Activated T-helper 2 cell treated with anti-CD3 and anti-CD28 coated beads, Interferon-gamma antibody, Interleukin-2, Interleukin-4, amounts not matched to agents 10 μg/mL and 5 μg/mL and 100 μg/mL, durations not matched to agents 14 hours and 24 hours and 36 hours (primary cell): Measurements from ENCODE around the gene PPAT. TPM values are rescaled to one million over a fixed set of nuclear protein-coding genes. Genes with fewer than 3 reads are reported as not detected.
"Not testable (repeated sequence)": the region's sequence is repeated elsewhere in the genome, so short reads cannot be mapped to it uniquely, and the experiment has no call there.

Experiments
- DNase-seq: peaks from one replicate; pipeline ENCODE4 v3.0.0; 2021; ENCODE audit warnings: low spot score
- H3K27ac Mint-ChIP-seq: one replicate; pipeline ENCODE4 v1.8.0; 2021; ENCODE audit warnings: mixed read lengths
- H3K27me3 Mint-ChIP-seq: one replicate; pipeline ENCODE4 v1.8.0; 2021; ENCODE audit warnings: low read depth, mixed read lengths
- H3K36me3 Mint-ChIP-seq: one replicate; pipeline ENCODE4 v1.8.0; 2021; ENCODE audit warnings: low read depth, mixed read lengths
- H3K4me1 Mint-ChIP-seq: one replicate; pipeline ENCODE4 v1.8.0; 2021; ENCODE audit warnings: low read depth, mixed read lengths
- H3K4me3 Mint-ChIP-seq: one replicate; pipeline ENCODE4 v1.8.0; 2021; ENCODE audit warnings: low read depth, mild to moderate bottlenecking, moderate library complexity, mixed read lengths
- H3K9me3 Mint-ChIP-seq: one replicate; pipeline ENCODE4 v1.8.0; 2021; ENCODE audit warnings: mixed read lengths
- intact Hi-C: fragments of 100-400 bp; cut with micrococcal nuclease; formaldehyde crosslinking; loops from one replicate; pipeline ENCODE4 v1.15.1; 2023
- total RNA-seq: library from RNA; stranded (reverse); gene quantifications from 2 replicates; pipeline ENCODE4 v1.2.3, GENCODE V29; 2022

The PPAT gene
- total RNA-seq, 1 donor from 2014 or later: 43.4 TPM

GRCh38 chr4:56463711-56464110 lies 28.3 kb upstream of the PPAT start:
- Mint-ChIP-seq H3K4me3 (no peak overlapping the region), H3K36me3 (peaks cover 70% of the 10 kb centered on the region), H3K4me1 (peaks cover 32% of the 10 kb centered on the region), H3K27ac (no peak overlapping the region), H3K27me3 (no peaks in the 10 kb centered on the region), H3K9me3 (no peaks in the 10 kb centered on the region)
- intact Hi-C loops: loop anchor here (10.0 kb wide), 1 partner anchor 191 kb away; no protein-coding TSS in a partner anchor
- DNase-seq: no peak

GRCh38 chr4:56462157-56462556 lies 26.7 kb upstream of the PPAT start:
- no peaks in the 10 kb centered on the region for H3K9me3 Mint-ChIP-seq
- peaks cover 25% of the 10 kb centered on the region for H3K4me1 Mint-ChIP-seq

GRCh38 chr4:56460085-56460484 lies 24.7 kb upstream of the PPAT start:
- Mint-ChIP-seq H3K27me3 (no peaks in the 10 kb centered on the region), H3K9me3 (no peaks in the 10 kb centered on the region), H3K4me1 (peaks cover 15% of the 10 kb centered on the region), H3K4me3 (no peak overlapping the region), H3K36me3 (peaks cover 85% of the 10 kb centered on the region), H3K27ac (no peak overlapping the region)
- intact Hi-C loops: loop anchor here (10.0 kb wide), 1 partner anchor 195 kb away; no protein-coding TSS in a partner anchor
- DNase-seq: no peak

More at GRCh38 chr4:56462157-56462556, 26.7 kb upstream of the PPAT start:
- Mint-ChIP-seq H3K27ac (peak overlapping the region; percentile 1), H3K4me3 (no peak overlapping the region), H3K27me3 (no peaks in the 10 kb centered on the region), H3K36me3 (peaks cover 72% of the 10 kb centered on the region)
- no peak for DNase-seq
- intact Hi-C loops: loop anchor here (10.0 kb wide), 1 partner anchor 193 kb away; no protein-coding TSS in a partner anchor

- peaks cover 89% of the 10 kb centered on the region for H3K36me3 Mint-ChIP-seq
- H3K27ac Mint-ChIP-seq: no peak overlapping the region
- H3K9me3 Mint-ChIP-seq: no peaks in the 10 kb centered on the region
- no peak overlapping the region for H3K4me3 Mint-ChIP-seq
- intact Hi-C loops: no loop called here
- no peaks in the 10 kb centered on the region for H3K27me3 Mint-ChIP-seq
- peaks cover 20% of the 10 kb centered on the region for H3K4me1 Mint-ChIP-seq
- no peak for DNase-seq
Measured at GRCh38 chr4:56450342-56450741, 14.9 kb upstream of the PPAT start.

- H3K4me3 Mint-ChIP-seq, H3K9me3 Mint-ChIP-seq, H3K27me3 Mint-ChIP-seq, intact Hi-C loops, DNase-seq, H3K27ac Mint-ChIP-seq: not testable (repeated sequence)
- Mint-ChIP-seq H3K4me1 (peaks cover 26% of the 10 kb centered on the region), H3K36me3 (peaks cover 89% of the 10 kb centered on the region)
Measured at GRCh38 chr4:56449475-56449874, 14.1 kb upstream of the PPAT start.

- Mint-ChIP-seq H3K9me3 (no peaks in the 10 kb centered on the region), H3K4me3 (no peak overlapping the region), H3K36me3 (peaks cover 88% of the 10 kb centered on the region), H3K27me3 (no peaks in the 10 kb centered on the region), H3K4me1 (peaks cover 29% of the 10 kb centered on the region), H3K27ac (peak overlapping the region; percentile 51)
- intact Hi-C loops: no loop called here
- no peak for DNase-seq
Measured at GRCh38 chr4:56448301-56448700, 12.9 kb upstream of the PPAT start.

GRCh38 chr4:56445699-56446098 lies 10.3 kb upstream of the PPAT start:
- Mint-ChIP-seq H3K4me1 (peaks cover 43% of the 10 kb centered on the region), H3K4me3 (no peak overlapping the region), H3K27me3 (no peaks in the 10 kb centered on the region), H3K36me3 (peaks cover 88% of the 10 kb centered on the region), H3K9me3 (no peaks in the 10 kb centered on the region), H3K27ac (no peak overlapping the region)
- intact Hi-C loops: no loop called here
- DNase-seq: no peak

GRCh38 chr4:56444719-56445118 lies 9.3 kb upstream of the PPAT start:
- intact Hi-C loops: no loop called here

GRCh38 chr4:56440983-56441382 lies 5.6 kb upstream of the PPAT start:
- intact Hi-C loops: no loop called here
- peaks cover 52% of the 10 kb centered on the region for H3K4me1 Mint-ChIP-seq
- H3K4me3 Mint-ChIP-seq: no peak overlapping the region
- peaks cover 77% of the 10 kb centered on the region for H3K36me3 Mint-ChIP-seq
- DNase-seq: no peak
- H3K9me3 Mint-ChIP-seq: no peaks in the 10 kb centered on the region
- no peak overlapping the region for H3K27ac Mint-ChIP-seq
- H3K27me3 Mint-ChIP-seq: no peaks in the 10 kb centered on the region

More at GRCh38 chr4:56444719-56445118, 9.3 kb upstream of the PPAT start:
- Mint-ChIP-seq H3K9me3 (no peaks in the 10 kb centered on the region), H3K27me3 (no peaks in the 10 kb centered on the region), H3K4me3 (no peak overlapping the region), H3K4me1 (peaks cover 52% of the 10 kb centered on the region), H3K36me3 (peaks cover 89% of the 10 kb centered on the region), H3K27ac (no peak overlapping the region)
- no peak for DNase-seq

- Mint-ChIP-seq H3K4me1 (peaks cover 46% of the 10 kb centered on the region), H3K27ac (no peak overlapping the region), H3K4me3 (peak overlapping the region; percentile 61), H3K27me3 (no peaks in the 10 kb centered on the region), H3K36me3 (peaks cover 65% of the 10 kb centered on the region), H3K9me3 (no peaks in the 10 kb centered on the region)
- no peak for DNase-seq
- intact Hi-C loops: loop anchor here (5.0 kb wide), 3 partner anchors 364 to 469 kb away; partner anchors contain the start of gene REST
Measured at GRCh38 chr4:56438766-56439165, 3.4 kb upstream of the PPAT start.

GRCh38 chr4:56434599-56435139 lies 746 bp downstream of the PPAT start:
- peak; percentile 26 for DNase-seq
- H3K27me3 Mint-ChIP-seq: no peaks in the 10 kb centered on the region
- intact Hi-C loops: loop anchor here (1.0 to 5.0 kb wide), 5 partner anchors 33 to 473 kb away; partner anchors contain the start of genes REST and SRP72
- H3K27ac Mint-ChIP-seq: peak overlapping the region; percentile 98
- H3K36me3 Mint-ChIP-seq: peaks cover 35% of the 10 kb centered on the region
- no peaks in the 10 kb centered on the region for H3K9me3 Mint-ChIP-seq
- H3K4me3 Mint-ChIP-seq: peak overlapping the region; percentile 98
- H3K4me1 Mint-ChIP-seq: peaks cover 40% of the 10 kb centered on the region

GRCh38 chr4:56433280-56433679 lies 2.1 kb downstream of the PPAT start:
- intact Hi-C loops: no loop called here
- Mint-ChIP-seq H3K4me1 (peaks cover 42% of the 10 kb centered on the region), H3K27me3 (no peaks in the 10 kb centered on the region), H3K4me3 (peak overlapping the region; percentile 47), H3K9me3 (no peaks in the 10 kb centered on the region), H3K27ac (no peak overlapping the region), H3K36me3 (peaks cover 25% of the 10 kb centered on the region)
- no peak for DNase-seq

GRCh38 chr4:56430203-56430602 lies 5.2 kb downstream of the PPAT start:
- Mint-ChIP-seq H3K27ac (no peak overlapping the region), H3K36me3 (peaks cover 25% of the 10 kb centered on the region), H3K27me3 (no peaks in the 10 kb centered on the region), H3K4me1 (peaks cover 42% of the 10 kb centered on the region), H3K9me3 (peaks cover 4% of the 10 kb centered on the region), H3K4me3 (no peak overlapping the region)
- DNase-seq: no peak
- intact Hi-C loops: no loop called here
